T1000 (cell line): ENCODE data around the gene AAMDC.
"Not testable (repeated sequence)": the region's sequence is repeated elsewhere in the genome, so short reads cannot be mapped to it uniquely, and the experiment has no call there.

Experiments used
- DNase-seq: peaks from one replicate; lab custom pipeline; 2025; ENCODE audit warnings: mixed read lengths; lab: John Stamatoyannopoulos, UW

Gene AAMDC

GRCh38 chr11:77821349-77821851 lies 456 bp downstream of the AAMDC start:
- DNase-seq: no peak

GRCh38 chr11:77822126-77822525 lies 1.2 kb downstream of the AAMDC start:
- not testable (repeated sequence) for DNase-seq

GRCh38 chr11:77823775-77824174 lies 2.8 kb downstream of the AAMDC start:
- DNase-seq: no peak

- no peak for DNase-seq
These were observed 8.0 kb downstream of the AAMDC start for GRCh38 chr11:77828926-77829325.

- DNase-seq: no peak
These were observed 12.4 kb downstream of the AAMDC start for GRCh38 chr11:77833302-77833701.

GRCh38 chr11:77842441-77843121 lies 21.6 kb downstream of the AAMDC start:
- no peak for DNase-seq

GRCh38 chr11:77843700-77844099 lies 22.8 kb downstream of the AAMDC start:
- not testable (repeated sequence) for DNase-seq

- DNase-seq: no peak
These were observed 30.6 kb downstream of the AAMDC start for GRCh38 chr11:77851503-77851902.

GRCh38 chr11:77854838-77855237 lies 33.9 kb downstream of the AAMDC start:
- no peak for DNase-seq

GRCh38 chr11:77857906-77858457 lies 37.0 kb downstream of the AAMDC start:
- not testable (repeated sequence) for DNase-seq

- DNase-seq: not testable (repeated sequence)
These were observed 40.5 kb downstream of the AAMDC start for GRCh38 chr11:77861444-77861843.

- no peak for DNase-seq
These were observed 44.9 kb downstream of the AAMDC start for GRCh38 chr11:77865805-77866204.

- DNase-seq: no peak
These were observed 45.4 kb downstream of the AAMDC start for GRCh38 chr11:77866336-77866735.

GRCh38 chr11:77868744-77869143 lies 47.8 kb downstream of the AAMDC start:
- no peak for DNase-seq

GRCh38 chr11:77871855-77872254 lies 50.9 kb downstream of the AAMDC start:
- no peak for DNase-seq

- DNase-seq: no peak
These were observed 52.4 kb downstream of the AAMDC start for GRCh38 chr11:77873345-77873744.

GRCh38 chr11:77874206-77874605 lies 53.3 kb downstream of the AAMDC start:
- no peak for DNase-seq

GRCh38 chr11:77876045-77876444 lies 55.1 kb downstream of the AAMDC start:
- DNase-seq: no peak

GRCh38 chr11:77878247-77878646 lies 57.3 kb downstream of the AAMDC start:
- DNase-seq: not testable (repeated sequence)

- no peak for DNase-seq
These were observed 58.3 kb downstream of the AAMDC start for GRCh38 chr11:77879218-77879617.

GRCh38 chr11:77882396-77882795 lies 61.5 kb downstream of the AAMDC start:
- DNase-seq: no peak

GRCh38 chr11:77883775-77884174 lies 62.8 kb downstream of the AAMDC start:
- no peak for DNase-seq

GRCh38 chr11:77884186-77884828 lies 63.4 kb downstream of the AAMDC start:
- no peak for DNase-seq
